Thoracic aorta (tissue), 2 donors: ENCODE data around the gene NAB2. TPM values are rescaled to one million over a fixed set of nuclear protein-coding genes. Genes with fewer than 3 reads are reported as not detected.
"Not testable (repeated sequence)": the region's sequence is repeated elsewhere in the genome, so short reads cannot be mapped to it uniquely, and the experiment has no call there.

ENCODE experiments used
- ATAC-seq: fragments of 150-250 bp; one replicate; pipeline ENCODE4 v1.8.0; 2017; ENCODE audit warnings: low read depth; ENCODE audit not compliant: insufficient number of reproducible peaks, low FRiP score
- DNase-seq: peaks from one replicate; pipeline ENCODE4 v3.0.0-alpha.2; 2020; ENCODE audit warnings: low spot score
- H3K27ac ChIP-seq, 2 donors: fragments of 200-600 bp; sonication (generic); 1 replicate in 1 of 2; 2 replicates in 1 of 2; pipeline ENCODE4 v1.5.1; 2016; ENCODE audit warnings: mild to moderate bottlenecking in 2 of 2, moderate library complexity in 2 of 2
- H3K27me3 ChIP-seq: fragments of 200-600 bp; sonication (generic); replicated peaks from 2 replicates; pipeline ENCODE4 v1.6.0; 2016; ENCODE audit warnings: mild to moderate bottlenecking; ENCODE audit not compliant: insufficient read depth
- H3K36me3 ChIP-seq: fragments of 200-600 bp; sonication (generic); one replicate; pipeline ENCODE4 v1.5.1; 2016
- H3K4me1 ChIP-seq, 2 donors: fragments of 200-600 bp; sonication (generic); 1 replicate in 1 of 2; 2 replicates in 1 of 2; pipeline versions ENCODE4 v1.5.1 to v1.6.0; 2016; ENCODE audit warnings: low read depth in 2 of 2, mild to moderate bottlenecking in 1 of 2; ENCODE audit not compliant: control insufficient read depth in 1 of 2
- H3K4me3 ChIP-seq: fragments of 200-600 bp; sonication (generic); 2 replicates; pipeline ENCODE4 v1.5.1; 2016; ENCODE audit warnings: mild to moderate bottlenecking
- H3K9me3 ChIP-seq: fragments of 200-600 bp; sonication (generic); 2 replicates; pipeline ENCODE4 v1.5.1; 2016
- CTCF ChIP-seq: fragments of 200-600 bp; sonication (generic); IDR thresholded peaks from one replicate; pipeline ENCODE4 v1.5.1; 2019; ENCODE audit warnings: antibody characterized with exemption
- total RNA-seq, 2 donors: library from RNA; depleted of rRNA; stranded (reverse); fragments of >200 nt; gene quantifications; one replicate each; pipeline versions ENCODE4 v1.1.0 to v1.2.3, GENCODE V29; 2016

The NAB2 gene
- total RNA-seq, 2 donors from 2014 or later: 30.5 to 39.3 TPM

GRCh38 chr12:57049119-57049446 lies 39.8 kb upstream of the NAB2 start:
- no peak for TF ChIP-seq CTCF
- no peaks in the 10 kb centered on the region for H3K9me3 ChIP-seq

GRCh38 chr12:57049890-57050289 lies 39.0 kb upstream of the NAB2 start, which contains the start of gene MYO1A:
MYO1A (minus strand) TSS chr12:57050129; CDS start chr12:57048323, 1,806 bp downstream.
- ATAC-seq: no peak
- no peaks in the 10 kb centered on the region for H3K9me3 ChIP-seq
- TF ChIP-seq CTCF: no peak
- H3K27ac ChIP-seq: no peak within 1 kb of the TSS
- H3K36me3 ChIP-seq: no peaks in the 10 kb centered on the region
- H3K27me3 ChIP-seq: no peaks in the 10 kb centered on the region
- no peak within 1 kb of the TSS for H3K4me3 ChIP-seq
- no peaks in the 10 kb centered on the region for H3K4me1 ChIP-seq
- no peak for DNase-seq

More at GRCh38 chr12:57049119-57049446, 39.8 kb upstream of the NAB2 start:
- no peak for DNase-seq
- Histone ChIP-seq H3K4me3 (no peak overlapping the region), H3K27me3 (no peaks in the 10 kb centered on the region), H3K36me3 (no peaks in the 10 kb centered on the region), H3K27ac (no peak overlapping the region), H3K4me1 (no peaks in the 10 kb centered on the region)
- ATAC-seq: no peak

- ATAC-seq: no peak
- DNase-seq: no peak
- H3K9me3 ChIP-seq: no peaks in the 10 kb centered on the region
- H3K27me3 ChIP-seq: no peaks in the 10 kb centered on the region
- no peaks in the 10 kb centered on the region for H3K36me3 ChIP-seq
- H3K4me1 ChIP-seq: no peaks in the 10 kb centered on the region
- no peak overlapping the region for H3K27ac ChIP-seq
- H3K4me3 ChIP-seq: no peak overlapping the region
- TF ChIP-seq CTCF: no peak
Measured at GRCh38 chr12:57051011-57051410, 37.9 kb upstream of the NAB2 start.

DNA sequence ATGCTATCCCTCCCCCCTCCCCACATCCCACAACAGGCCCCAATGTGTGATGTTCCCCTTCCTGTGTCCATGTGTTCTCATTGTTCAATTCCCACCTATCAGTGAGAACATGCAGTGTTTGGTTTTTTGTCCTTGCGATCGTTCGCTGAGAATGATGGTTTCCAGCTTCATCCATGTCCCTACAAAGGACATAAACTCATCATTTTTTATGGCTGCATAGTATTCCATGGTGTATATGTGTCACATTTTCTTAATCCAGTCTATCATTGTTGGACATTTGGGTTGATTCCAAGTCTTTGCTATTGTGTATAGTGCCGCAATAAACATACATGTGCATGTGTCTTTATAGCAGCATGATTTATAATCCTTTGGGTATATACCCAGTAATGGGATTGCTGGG lies 35.8 kb upstream of the NAB2 start:
- H3K27ac ChIP-seq, H3K9me3 ChIP-seq, H3K36me3 ChIP-seq, H3K27me3 ChIP-seq, H3K4me3 ChIP-seq, DNase-seq, ATAC-seq, H3K4me1 ChIP-seq: not testable (repeated sequence)

DNA sequence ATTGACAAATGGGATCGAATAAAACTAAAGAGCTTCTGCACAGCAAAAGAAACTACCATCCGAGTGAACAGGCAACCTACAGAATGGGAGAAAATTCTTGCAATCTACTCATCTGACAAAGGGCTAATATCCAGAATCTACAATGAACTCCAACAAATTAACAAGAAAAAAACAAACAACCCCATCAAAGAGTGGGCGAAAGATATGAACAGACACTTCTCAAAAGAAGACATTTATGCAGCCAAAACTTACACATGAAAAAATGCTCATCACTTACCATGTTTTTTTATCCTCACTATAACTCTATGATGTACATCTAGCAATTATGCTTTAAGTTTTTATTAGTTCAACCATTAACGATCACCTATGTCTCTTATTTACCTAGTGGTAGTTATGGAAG lies 35.0 kb upstream of the NAB2 start:
- not testable (repeated sequence) for H3K27me3 ChIP-seq, H3K4me1 ChIP-seq, H3K9me3 ChIP-seq, ATAC-seq, DNase-seq, H3K36me3 ChIP-seq, H3K4me3 ChIP-seq, H3K27ac ChIP-seq

- Histone ChIP-seq H3K27me3 (no peaks in the 10 kb centered on the region), H3K4me3 (no peak overlapping the region), H3K36me3 (peaks cover 10% of the 10 kb centered on the region), H3K9me3 (no peaks in the 10 kb centered on the region), H3K27ac (no peak overlapping the region), H3K4me1 (peaks cover 0 to 6% of the 10 kb centered on the region in 2 donors)
- ATAC-seq: no peak
- no peak for DNase-seq
- TF ChIP-seq CTCF: no peak
Measured at GRCh38 chr12:57055824-57056223, 33.1 kb upstream of the NAB2 start.
